Liver (tissue), 3 donors: Measurements from ENCODE around the gene MYLK2.

ENCODE experiments used
- CTCF ChIP-seq: fragments of 150-350 bp; IDR thresholded peaks from 2 replicates; pipeline ENCODE4 v1.5.1; 2017; ENCODE audit warnings: improper control_type of control experiment, low read depth, low read length; ENCODE audit not compliant: missing input control
- FOXA1 ChIP-seq: IDR thresholded peaks from 2 replicates; pipeline ENCODE4 v1.6.1; 2016; ENCODE audit warnings: antibody characterized with exemption
- JUND ChIP-seq, 2 donors: IDR thresholded peaks; 2 replicates each; pipeline ENCODE4 v1.6.1; 2016; ENCODE audit warnings: antibody characterized with exemption in 2 of 2
- RAD21 ChIP-seq, 2 donors: IDR thresholded peaks; 2 replicates each; pipeline ENCODE4 v1.6.1; 2016; ENCODE audit warnings: antibody characterized with exemption in 2 of 2, mild to moderate bottlenecking in 2 of 2
- RXRA ChIP-seq, 2 donors: IDR thresholded peaks; 2 replicates each; pipeline ENCODE4 v1.6.1; 2017 to 2018; ENCODE audit warnings: antibody characterized with exemption in 2 of 2, mild to moderate bottlenecking in 1 of 2
- SP1 ChIP-seq: IDR thresholded peaks from 2 replicates; pipeline ENCODE4 v1.6.1; 2018; ENCODE audit warnings: antibody characterized with exemption, mild to moderate bottlenecking
- YY1 ChIP-seq: IDR thresholded peaks from 2 replicates; pipeline ENCODE4 v1.6.1; 2016; ENCODE audit warnings: antibody characterized with exemption, mild to moderate bottlenecking
- TF ChIP-seq, protein P1 (sequence below): IDR thresholded peaks from 2 replicates; pipeline ENCODE4 v1.6.1; 2016; ENCODE audit warnings: antibody characterized with exemption, mild to moderate bottlenecking
- TF ChIP-seq, protein P2 (sequence below): IDR thresholded peaks from 2 replicates; pipeline ENCODE4 v1.6.1; 2016; ENCODE audit warnings: antibody characterized with exemption
- donor health status: healthy.
- donor health status: healthy.

DNA sequence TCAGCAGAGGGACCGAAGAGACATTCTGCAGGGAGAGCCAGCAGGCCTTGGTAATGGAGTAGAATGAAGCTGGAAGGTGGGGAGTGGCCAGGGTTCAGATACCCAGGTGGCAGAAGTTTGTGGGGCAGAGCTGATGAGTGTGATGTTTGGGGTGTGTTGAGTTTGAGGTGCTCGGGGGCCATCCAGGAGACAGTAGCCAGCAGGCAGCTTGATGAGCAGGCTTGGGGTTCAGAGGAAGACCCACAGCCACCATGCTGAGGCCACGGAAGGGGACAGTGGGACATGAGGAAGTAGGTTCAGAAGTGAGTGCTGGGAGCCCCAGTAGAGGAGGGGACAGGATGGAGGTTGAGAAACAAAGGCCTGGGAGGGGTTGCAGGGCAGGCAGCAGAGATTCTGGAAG is 37.4 kb downstream of the MYLK2 start:
- TF ChIP-seq, protein P1, sequence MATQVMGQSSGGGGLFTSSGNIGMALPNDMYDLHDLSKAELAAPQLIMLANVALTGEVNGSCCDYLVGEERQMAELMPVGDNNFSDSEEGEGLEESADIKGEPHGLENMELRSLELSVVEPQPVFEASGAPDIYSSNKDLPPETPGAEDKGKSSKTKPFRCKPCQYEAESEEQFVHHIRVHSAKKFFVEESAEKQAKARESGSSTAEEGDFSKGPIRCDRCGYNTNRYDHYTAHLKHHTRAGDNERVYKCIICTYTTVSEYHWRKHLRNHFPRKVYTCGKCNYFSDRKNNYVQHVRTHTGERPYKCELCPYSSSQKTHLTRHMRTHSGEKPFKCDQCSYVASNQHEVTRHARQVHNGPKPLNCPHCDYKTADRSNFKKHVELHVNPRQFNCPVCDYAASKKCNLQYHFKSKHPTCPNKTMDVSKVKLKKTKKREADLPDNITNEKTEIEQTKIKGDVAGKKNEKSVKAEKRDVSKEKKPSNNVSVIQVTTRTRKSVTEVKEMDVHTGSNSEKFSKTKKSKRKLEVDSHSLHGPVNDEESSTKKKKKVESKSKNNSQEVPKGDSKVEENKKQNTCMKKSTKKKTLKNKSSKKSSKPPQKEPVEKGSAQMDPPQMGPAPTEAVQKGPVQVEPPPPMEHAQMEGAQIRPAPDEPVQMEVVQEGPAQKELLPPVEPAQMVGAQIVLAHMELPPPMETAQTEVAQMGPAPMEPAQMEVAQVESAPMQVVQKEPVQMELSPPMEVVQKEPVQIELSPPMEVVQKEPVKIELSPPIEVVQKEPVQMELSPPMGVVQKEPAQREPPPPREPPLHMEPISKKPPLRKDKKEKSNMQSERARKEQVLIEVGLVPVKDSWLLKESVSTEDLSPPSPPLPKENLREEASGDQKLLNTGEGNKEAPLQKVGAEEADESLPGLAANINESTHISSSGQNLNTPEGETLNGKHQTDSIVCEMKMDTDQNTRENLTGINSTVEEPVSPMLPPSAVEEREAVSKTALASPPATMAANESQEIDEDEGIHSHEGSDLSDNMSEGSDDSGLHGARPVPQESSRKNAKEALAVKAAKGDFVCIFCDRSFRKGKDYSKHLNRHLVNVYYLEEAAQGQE, result no peak
- TF ChIP-seq CTCF, result no peak
- TF ChIP-seq RAD21 (IDR thresholded peaks at IDR 0.05), result no peak
- TF ChIP-seq SP1, result no peak
- TF ChIP-seq, protein P2, sequence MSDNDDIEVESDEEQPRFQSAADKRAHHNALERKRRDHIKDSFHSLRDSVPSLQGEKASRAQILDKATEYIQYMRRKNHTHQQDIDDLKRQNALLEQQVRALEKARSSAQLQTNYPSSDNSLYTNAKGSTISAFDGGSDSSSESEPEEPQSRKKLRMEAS, result no peak
- TF ChIP-seq RXRA (IDR thresholded peaks at IDR 0.05), result no peak
- TF ChIP-seq JUND (IDR thresholded peaks at IDR 0.05), result no peak
- no peak for TF ChIP-seq FOXA1
- no peak for TF ChIP-seq YY1
